GM08714 (cell line): ENCODE data around the gene CTCF.

ENCODE experiments used
- H3K4me3 ChIP-seq: fragments of 200-500 bp; sonication (Bioruptor generic); 2 replicates; pipeline ENCODE4 v1.5.1; 2014; ENCODE audit warnings: mild to moderate bottlenecking, low read length, inconsistent platforms
- ZNF274 ChIP-seq: IDR thresholded peaks from 2 replicates; pipeline ENCODE4 v1.6.1; 2012; ENCODE audit warnings: mild to moderate bottlenecking, low read depth, low read length

Gene CTCF

DNA sequence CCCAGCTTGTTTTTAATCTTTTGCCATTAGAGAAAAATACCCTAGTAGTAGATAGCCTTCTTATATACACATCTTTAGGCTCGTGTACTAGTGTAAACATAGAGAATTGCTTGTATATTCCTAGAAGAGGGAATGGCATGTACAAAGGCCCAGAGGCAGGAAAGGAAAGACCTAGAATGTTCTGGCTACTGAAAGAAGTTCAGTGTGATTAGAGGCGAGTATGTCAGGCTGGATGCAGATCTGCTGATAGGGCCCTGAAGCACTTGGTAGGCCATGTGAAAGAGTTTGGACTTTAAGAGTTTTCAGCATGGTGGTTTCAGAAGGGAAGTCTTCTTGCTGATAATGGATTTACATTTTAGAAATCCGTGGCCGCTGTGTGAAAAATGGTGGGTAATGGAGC is 17.4 kb downstream of the CTCF start:
- no peak overlapping the region for H3K4me3 ChIP-seq
- TF ChIP-seq ZNF274: no peak

DNA sequence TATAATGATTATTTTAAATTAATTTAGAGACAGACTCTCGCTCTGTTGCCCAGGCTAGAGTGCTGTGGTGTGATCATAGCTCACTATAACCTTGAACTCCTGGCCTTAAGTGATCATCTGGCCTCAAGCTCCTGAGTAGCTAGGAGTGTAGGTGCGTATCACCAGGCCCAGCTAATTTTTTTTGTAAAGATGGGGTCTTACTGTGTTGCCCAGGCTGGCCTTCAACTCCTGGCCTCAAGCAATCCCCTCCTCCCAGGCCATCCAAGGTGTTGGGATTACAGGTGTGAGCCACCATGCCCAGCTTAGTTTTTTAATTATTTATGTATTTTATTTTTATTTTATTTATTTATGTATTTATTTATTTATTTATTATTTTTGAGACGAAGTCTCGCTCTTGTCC is 17.9 kb downstream of the CTCF start:
- TF ChIP-seq ZNF274: no peak
- H3K4me3 ChIP-seq: no peak overlapping the region

DNA sequence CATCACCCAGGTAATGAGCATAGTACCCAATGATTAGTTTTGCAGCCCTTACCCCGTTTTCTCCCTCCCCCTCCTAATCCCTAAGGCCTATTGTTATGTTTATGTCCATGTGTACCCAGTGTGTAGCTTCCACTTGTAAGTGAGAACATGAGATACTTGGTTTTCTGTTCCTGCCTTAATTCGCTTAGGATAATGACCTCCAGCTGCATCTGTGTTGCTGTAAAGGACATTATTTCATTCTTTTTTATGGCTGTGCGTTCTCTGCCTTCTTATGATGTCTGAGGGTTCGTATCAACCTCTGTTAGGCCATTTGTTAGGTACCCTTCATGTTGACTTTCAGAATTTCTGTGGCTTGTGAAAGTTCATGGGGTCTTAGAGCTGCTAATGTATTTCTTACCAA is 31.0 kb downstream of the CTCF start:
- no peak overlapping the region for H3K4me3 ChIP-seq
- no peak for TF ChIP-seq ZNF274

DNA sequence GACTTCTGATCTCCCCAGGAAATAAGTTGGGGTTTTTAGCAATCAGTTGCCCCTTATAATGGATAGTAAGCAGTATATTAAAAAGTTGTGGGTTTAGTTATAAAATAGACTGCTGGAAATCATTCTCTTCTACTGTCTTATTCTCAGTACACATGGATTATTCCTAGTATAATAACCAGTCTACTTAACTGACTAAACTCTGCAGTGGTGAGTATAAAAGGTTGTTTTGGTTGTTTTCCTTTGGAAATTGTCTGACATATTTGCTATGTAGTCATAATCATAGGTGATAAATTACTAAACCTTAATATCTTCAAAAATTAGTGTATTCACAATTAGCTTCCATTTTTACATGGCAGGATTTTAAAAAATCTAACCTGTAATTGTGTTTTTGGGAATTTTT is 31.4 kb downstream of the CTCF start:
- no peak for TF ChIP-seq ZNF274
- no peak overlapping the region for H3K4me3 ChIP-seq

DNA sequence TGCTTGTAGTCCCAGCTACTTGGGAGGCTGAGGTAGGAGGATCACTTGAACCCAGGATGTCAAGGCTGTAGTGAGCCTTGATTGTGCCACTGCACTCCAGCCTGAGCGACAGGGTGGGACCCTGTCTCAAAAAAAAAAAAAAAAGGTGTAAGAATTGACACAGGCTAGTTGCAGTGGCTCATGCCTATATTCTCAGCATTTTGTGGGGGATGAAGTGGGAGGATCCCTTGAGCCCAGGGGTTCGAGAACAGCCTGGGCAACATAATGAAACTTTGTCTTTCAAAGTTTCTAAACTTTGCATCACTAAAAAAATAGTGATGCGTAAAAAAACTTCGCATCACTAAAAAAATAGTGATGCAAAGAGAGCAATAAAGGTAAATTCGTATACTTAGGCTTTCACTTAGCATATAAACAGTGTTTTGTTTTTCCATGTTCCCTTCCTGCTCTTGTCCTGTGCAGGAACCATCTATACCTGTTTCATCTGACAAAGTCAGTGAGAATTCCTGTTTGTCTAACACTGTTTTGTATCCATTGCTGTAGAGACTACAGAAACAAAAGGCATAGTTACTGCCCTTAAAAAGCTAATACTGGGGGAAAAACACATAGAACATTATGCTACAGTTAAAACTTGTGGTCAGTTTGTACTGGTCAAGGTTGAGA is 32.1 kb downstream of the CTCF start:
- H3K4me3 ChIP-seq: no peak overlapping the region

DNA sequence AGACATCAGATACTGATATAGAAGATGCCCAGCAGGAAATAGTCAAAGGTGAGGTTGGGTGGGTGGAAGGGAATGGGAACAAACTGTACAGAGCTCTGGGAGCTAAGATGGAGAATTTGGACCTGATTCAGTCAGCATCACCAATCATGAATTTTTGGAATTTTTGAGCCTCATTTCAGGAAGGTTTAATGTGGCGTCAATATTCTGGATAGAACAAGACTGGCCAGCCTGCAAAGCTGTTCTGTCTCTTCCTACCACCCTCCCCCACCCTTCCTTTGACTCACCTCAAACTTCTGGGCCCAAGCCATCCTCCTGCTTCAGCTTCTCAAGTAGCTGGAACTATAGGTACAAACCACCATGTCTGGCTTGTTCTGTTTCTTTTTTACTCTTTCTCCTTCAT is 32.6 kb downstream of the CTCF start:
- no peak overlapping the region for H3K4me3 ChIP-seq
- TF ChIP-seq ZNF274: no peak

More for the DNA sequence above, 32.1 kb downstream of the CTCF start:
- no peak for TF ChIP-seq ZNF274

DNA sequence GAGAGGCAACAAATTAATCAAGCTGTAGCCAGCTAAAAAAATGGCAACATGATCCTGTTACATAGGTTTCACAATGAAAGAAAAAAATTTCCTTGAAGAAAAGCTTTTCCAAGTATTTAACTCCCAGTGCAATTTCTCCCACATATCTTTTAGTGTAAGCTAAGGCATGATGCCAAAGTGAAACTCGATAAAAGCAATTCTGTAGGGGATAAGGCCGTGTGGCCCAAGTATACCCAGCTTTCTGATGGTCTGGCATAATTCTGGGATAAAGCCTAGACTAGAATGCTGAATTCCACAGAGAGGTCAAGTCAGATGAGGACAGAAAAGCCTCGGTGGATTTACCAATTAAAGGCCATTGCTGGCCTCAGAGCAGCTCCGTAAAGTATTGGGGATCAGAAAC is 36.2 kb downstream of the CTCF start:
- TF ChIP-seq ZNF274: no peak
- H3K4me3 ChIP-seq: no peak overlapping the region

DNA sequence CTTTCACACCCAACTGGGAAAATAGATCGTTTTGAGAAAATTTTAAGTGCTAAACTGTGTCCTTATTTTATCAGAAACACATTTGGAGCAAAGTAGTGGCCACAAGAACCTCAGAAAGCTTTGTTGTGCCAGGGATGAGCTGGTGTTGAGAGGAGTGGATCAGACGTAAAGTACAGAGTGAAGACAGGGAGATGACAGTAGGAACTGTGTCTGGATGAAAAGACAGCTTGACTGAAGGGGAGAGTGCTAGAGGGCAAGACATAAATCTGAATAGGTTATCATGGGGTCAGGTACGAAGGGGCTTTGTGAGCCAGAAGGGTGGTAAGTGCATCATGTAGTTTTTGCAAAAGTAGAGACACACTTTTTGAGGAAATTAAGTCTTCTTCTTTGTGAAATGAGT is 43.3 kb downstream of the CTCF start:
- H3K4me3 ChIP-seq: no peak overlapping the region
- TF ChIP-seq ZNF274: no peak

DNA sequence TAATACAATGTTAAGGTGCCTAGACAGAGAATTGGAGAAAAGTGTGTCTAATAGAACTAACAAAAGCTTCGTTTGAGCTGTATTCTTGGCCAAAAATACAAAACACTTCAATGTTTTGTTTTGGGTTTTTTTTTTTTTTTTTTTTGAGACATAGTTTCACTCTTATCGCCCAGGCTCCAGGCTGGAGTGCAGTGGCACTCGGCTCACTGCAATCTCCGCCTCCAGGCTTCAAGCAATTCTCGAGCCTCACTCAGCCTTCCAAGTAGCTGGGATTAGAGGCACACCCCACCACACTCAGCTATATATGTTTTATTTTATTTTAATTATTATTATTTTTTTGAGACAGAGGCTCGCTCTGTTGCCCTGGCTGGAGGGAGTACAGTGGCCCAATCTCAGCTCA is 44.3 kb downstream of the CTCF start:
- TF ChIP-seq ZNF274: no peak
- H3K4me3 ChIP-seq: no peak overlapping the region

DNA sequence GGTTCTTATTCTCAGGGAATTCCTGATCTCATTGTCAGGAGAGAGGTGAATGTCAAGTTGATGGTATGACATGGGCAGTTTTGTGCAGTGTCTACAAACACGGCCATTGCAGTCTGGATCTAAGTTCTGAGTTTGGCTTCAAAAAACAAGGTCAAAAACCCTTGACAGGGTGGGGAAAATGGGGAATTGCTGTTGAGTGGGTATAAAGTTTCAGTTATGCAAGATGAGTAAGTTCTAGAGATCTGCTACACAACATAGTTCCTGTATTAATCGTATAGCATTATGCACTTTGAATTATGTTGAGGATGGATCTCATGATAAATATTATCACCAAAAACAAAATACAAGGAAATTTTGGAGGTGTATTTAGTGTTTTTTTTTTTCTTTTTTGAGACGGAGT is 46.0 kb downstream of the CTCF start:
- TF ChIP-seq ZNF274: no peak
- H3K4me3 ChIP-seq: no peak overlapping the region

DNA sequence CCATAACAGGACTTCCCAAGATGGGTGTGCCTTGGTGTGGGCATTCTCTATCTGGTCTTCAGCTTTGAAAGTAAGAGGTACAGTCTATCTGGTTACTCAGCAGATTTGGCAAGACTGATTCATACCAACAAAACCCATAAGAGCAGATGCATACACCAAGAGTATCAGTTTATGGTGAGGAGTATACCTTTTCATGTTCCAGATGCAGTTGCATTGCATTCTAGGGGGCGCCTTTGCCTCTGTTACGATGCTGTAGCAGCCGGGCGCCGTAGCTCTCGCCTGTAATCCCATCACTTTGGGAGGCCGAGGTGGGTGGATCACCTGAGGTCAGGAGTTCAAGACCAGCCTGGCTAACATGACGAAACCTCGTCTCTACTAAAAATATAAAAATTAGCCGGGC is 51.5 kb downstream of the CTCF start:
- no peak for TF ChIP-seq ZNF274
- no peak overlapping the region for H3K4me3 ChIP-seq

DNA sequence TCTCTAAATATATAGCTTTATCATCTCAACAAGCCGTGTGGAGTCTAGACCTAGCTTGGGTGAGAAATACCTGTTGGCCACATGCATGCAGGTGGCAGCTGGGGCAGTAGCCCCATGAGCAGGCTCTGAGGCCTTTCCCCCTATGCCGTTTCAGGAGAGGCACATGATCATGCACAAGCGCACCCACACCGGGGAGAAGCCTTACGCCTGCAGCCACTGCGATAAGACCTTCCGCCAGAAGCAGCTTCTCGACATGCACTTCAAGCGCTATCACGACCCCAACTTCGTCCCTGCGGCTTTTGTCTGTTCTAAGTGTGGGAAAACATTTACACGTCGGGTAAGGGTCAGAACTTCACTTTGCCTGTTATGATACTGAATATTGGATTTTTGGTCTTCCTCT is 65.9 kb downstream of the CTCF start:
- H3K4me3 ChIP-seq: no peak overlapping the region
- no peak for TF ChIP-seq ZNF274

DNA sequence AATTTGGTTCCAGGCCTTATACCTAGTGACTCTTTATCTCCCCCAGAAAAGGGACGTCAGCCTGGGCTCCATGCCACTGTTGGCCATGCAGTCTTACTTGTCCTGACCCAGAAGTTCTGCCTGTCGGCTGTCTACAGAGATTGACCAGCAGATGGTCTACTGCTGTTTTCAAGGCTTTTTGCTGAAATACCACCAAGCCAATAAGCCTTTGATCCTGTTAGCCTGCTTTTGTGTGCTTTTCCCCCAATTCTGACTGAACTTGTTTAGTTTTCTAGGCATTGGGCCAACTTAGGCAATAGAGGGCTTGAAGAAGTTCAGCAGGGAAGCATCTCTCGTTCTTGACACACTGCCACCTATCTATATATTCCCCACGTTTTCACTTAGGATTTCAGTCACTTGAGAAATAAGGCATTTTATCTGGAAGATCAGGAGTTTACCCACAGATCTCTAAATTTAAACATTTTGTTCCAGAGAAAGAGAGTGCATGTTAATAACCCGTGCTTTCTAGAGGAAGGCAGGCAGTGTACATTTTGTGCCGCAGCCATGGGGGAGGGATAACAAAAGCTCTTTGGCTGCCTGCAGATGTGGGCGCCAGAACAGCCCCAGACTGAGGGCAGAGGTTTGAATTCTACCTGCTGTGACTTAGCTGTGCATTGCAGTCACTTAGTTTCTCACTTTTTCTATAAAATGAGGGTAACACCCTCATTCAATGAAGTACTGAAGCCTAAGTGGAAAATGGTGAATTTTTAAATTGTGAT is 70.3 kb downstream of the CTCF start:
- H3K4me3 ChIP-seq: no peak overlapping the region
- no peak for TF ChIP-seq ZNF274

DNA sequence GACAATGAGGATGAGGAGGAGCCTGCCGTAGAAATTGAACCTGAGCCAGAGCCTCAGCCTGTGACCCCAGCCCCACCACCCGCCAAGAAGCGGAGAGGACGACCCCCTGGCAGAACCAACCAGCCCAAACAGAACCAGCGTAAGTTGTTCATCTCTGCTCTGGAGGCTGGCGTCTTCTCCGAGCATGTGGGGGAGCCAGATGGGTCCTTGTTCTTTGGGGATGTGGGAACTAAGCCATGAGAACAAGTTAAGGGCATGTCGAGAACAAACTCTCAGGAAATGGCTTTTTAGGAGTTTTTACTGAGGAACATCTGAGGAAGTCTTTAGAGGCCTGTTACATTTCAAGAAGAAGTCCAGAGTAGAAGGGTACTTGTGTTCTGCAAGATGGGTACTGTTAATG is 74.4 kb downstream of the CTCF start:
- no peak for TF ChIP-seq ZNF274
- no peak overlapping the region for H3K4me3 ChIP-seq

DNA sequence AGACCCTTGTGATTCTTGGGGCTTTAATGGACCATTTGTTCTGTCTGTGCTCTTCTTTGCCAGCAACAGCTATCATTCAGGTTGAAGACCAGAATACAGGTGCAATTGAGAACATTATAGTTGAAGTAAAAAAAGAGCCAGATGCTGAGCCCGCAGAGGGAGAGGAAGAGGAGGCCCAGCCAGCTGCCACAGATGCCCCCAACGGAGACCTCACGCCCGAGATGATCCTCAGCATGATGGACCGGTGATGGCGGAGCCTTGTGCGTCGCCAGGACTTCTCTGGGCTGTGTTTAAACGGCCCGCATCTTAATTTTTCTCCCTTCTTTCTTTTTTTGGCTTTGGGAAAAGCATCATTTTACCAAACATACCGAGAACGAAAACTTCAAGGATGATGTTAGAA is 75.3 kb downstream of the CTCF start:
- H3K4me3 ChIP-seq: no peak overlapping the region

More for the DNA sequence above, 75.3 kb downstream of the CTCF start:
- TF ChIP-seq ZNF274: no peak
